ENCODE data around the gene APEH. TPM values are rescaled to one million over a fixed set of nuclear protein-coding genes. Genes with fewer than 3 reads are reported as not detected.

The APEH gene
- total and polyA plus RNA-seq, 9 of the 15 experiments (the other 6 are each of a cell fraction or from before 2014, with no cell fraction given) = 70.9 to 177 (median 117) TPM

DNA sequence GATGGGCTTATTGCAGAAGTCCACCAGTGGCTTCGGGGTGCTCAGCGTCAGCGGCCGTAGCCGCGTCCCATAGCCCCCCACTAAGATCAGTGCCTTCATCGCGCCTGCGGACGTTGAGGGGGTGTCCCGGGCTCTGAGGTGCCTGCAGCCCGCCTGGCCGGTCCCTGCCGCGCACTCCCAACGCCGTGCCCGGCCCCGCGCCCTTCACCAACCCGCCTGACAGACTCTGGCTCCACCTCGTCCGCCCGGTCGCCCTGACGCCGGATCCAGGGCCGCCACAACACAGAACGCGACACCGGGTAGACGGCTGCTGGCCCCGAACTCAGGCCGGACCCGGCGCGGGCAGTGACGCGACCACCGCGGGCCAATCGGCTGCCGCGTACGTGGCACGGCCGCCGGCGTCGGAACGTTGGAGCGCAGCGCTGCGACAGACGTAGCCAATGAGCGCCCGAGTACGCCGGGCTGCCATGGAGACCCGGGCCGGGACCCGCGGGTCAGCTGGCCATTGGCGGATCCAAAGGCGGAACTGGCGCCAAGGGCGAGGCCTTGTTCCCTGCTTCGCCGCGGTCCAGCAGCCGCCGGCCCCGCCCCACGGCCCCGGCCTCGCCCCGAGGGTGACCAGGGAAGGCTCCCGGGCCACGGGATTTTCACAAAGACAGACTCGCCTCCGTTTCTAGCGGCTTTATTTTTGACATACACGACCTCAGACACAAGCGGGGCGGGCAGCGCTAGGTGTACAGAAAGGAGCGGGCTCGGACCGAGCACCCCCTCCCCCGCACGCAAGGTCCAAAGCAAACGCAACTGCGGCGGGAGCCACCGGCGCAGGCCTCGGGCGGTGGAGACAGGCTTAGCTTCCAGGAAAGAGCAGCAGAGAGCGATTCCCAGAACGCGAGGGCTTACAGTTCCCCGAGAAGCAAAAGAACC is 49.7 kb downstream of the APEH start, which contains the start of gene GMPPB (continued):
- TF ChIP-seq, protein P1, sequence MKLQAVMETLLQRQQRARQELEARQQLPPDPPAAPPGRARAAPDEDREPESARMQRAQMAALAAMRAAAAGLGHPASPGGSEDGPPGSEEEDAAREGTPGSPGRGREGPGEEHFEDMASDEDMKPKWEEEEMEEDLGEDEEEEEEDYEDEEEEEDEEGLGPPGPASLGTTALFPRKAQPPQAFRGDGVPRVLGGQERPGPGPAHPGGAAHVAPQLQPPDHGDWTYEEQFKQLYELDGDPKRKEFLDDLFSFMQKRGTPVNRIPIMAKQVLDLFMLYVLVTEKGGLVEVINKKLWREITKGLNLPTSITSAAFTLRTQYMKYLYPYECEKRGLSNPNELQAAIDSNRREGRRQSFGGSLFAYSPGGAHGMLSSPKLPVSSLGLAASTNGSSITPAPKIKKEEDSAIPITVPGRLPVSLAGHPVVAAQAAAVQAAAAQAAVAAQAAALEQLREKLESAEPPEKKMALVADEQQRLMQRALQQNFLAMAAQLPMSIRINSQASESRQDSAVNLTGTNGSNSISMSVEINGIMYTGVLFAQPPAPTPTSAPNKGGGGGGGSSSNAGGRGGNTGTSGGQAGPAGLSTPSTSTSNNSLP (IDR thresholded peaks at IDR 0.05; ENCODE audit: borderline replicate concordance, low read depth, low read length) = no peak
- no peak for TF ChIP-seq EP300 (IDR thresholded peaks at IDR 0.05; ENCODE audit: low read length)
- TF ChIP-seq TFE3 (CRISPR knock-in tag; IDR thresholded peaks at IDR 0.05) = no peak
- TF ChIP-seq ERF (CRISPR knock-in tag; IDR thresholded peaks at IDR 0.05) = no peak
- 0 out of 2 replicates have a peak, but pooled peaks have one; percentile 56 for TF ChIP-seq ZNF224 (CRISPR knock-in tag; IDR thresholded peaks at IDR 0.05)
- no peak for TF ChIP-seq MEIS2 (IDR thresholded peaks at IDR 0.05; ENCODE audit: partially characterized antibody)
- TF ChIP-seq RBM25 (IDR thresholded peaks at IDR 0.05; ENCODE audit: low read depth, low read length, severe bottlenecking) = peak; percentile 96
- TF ChIP-seq NR4A1 (CRISPR knock-in tag; IDR thresholded peaks at IDR 0.05) = no peak
- TF ChIP-seq NR4A1 (tag; IDR thresholded peaks at IDR 0.05) = no peak
- TF ChIP-seq ZNF24 (IDR thresholded peaks at IDR 0.05) = no peak
- peak; percentile 96 for TF ChIP-seq NCOA6 (IDR thresholded peaks at IDR 0.05)
- peak in 1 of 3 experiments; percentile 4 for TF ChIP-seq YY1 (IDR thresholded peaks at IDR 0.05; ENCODE audit: borderline replicate concordance in 1 of 3, control insufficient read depth in 1 of 3, extremely low read depth in 1 of 3, insufficient read depth in 3 of 3, insufficient read length in 1 of 3, insufficient replicate concordance in 2 of 3, low read depth in 1 of 3, low read length in 2 of 3)
- no peak for TF ChIP-seq ZNF217 (CRISPR knock-in tag; IDR thresholded peaks at IDR 0.05)
- peak; percentile 34; the same call in 1 of the 2 replicates for TF ChIP-seq MTA3 (IDR thresholded peaks at IDR 0.05; ENCODE audit: borderline replicate concordance)
- peak; percentile 39 for TF ChIP-seq SP2 (IDR thresholded peaks at IDR 0.05; ENCODE audit: extremely low read depth, low read depth, low read length, poor library complexity, severe bottlenecking)
- TF ChIP-seq E2F5 (CRISPR knock-in tag; IDR thresholded peaks at IDR 0.05) = no peak
- TF ChIP-seq E2F8 (IDR thresholded peaks at IDR 0.05; ENCODE audit: low read depth, partially characterized antibody) = peak; percentile 63
- no peak for TF ChIP-seq NCOA4 (IDR thresholded peaks at IDR 0.05; ENCODE audit: partially characterized antibody)
- no peak for TF ChIP-seq ZNF695 (CRISPR knock-in tag; IDR thresholded peaks at IDR 0.05)
- no peak for TF ChIP-seq RNF2 (IDR thresholded peaks at IDR 0.05)
- no peak for TF ChIP-seq ZNF830 (CRISPR knock-in tag; IDR thresholded peaks at IDR 0.05)
